HepG2 (cell line): ENCODE data around the gene DNAH8. TPM values are rescaled to one million over a fixed set of nuclear protein-coding genes. Genes with fewer than 3 reads are reported as not detected.

ENCODE experiments used
- ATAC-seq: fragments of 200-7000 bp; cut with Tn5 transposase; 3 replicates; pipeline ENCODE4 v1.9.1; 2020; ENCODE audit warnings: mild to moderate bottlenecking, moderate library complexity
- BruUV-seq: library from RNA; stranded (reverse); fragments of 400-500 nt; replicated peaks from 2 replicates; lab custom pipeline; 2021; lab: Mats Ljungman, UMichigan
- CTCF ChIA-PET: fragments of 300-600 bp; formaldehyde crosslinking; extraction: SDS; loops from one replicate; lab custom pipeline; 2021; ENCODE audit warnings: low total read pairs, inconsistent platforms, low intra/inter-chr PET ratio; lab: Yijun Ruan, JAX
- POLR2A ChIA-PET: fragments of 350-600 bp; sonication (Branson Sonifier 250); formaldehyde crosslinking; loops from one replicate; lab custom pipeline; 2020; ENCODE audit warnings: antibody characterized with exemption, inconsistent platforms; lab: Yijun Ruan, JAX
- DNase-seq: peaks from one replicate; pipeline ENCODE4 v3.0.0-alpha.2; 2015; ENCODE audit warnings: low spot score
- FAIRE-seq: peaks from 3 replicates; lab custom pipeline; 2011; peaks lifted over from hg19 to GRCh38; lab: Jason Lieb, UNC
- H2AFZ ChIP-seq: one replicate; pipeline ENCODE4 v1.6.1; 2011; ENCODE audit warnings: low read length, inconsistent platforms
- H3K27ac ChIP-seq: fragments of 300-600 bp; 3 replicates; pipeline ENCODE4 v1.8.0; 2011; ENCODE audit warnings: mixed run types, mild to moderate bottlenecking, mixed read lengths, low read length, inconsistent platforms; ENCODE audit not compliant: insufficient read depth; ENCODE audit errors: extremely low read length
- H3K27me3 ChIP-seq, 2 experiments: fragments of 200-600 bp in 1 of 2; 2 replicates in 1 of 2; 3 replicates in 1 of 2; pipeline versions ENCODE4 v1.6.0 to v1.8.0; 2011; ENCODE audit warnings: low read length in 2 of 2, mild to moderate bottlenecking in 2 of 2, moderate library complexity in 2 of 2, inconsistent platforms in 1 of 2; ENCODE audit not compliant: insufficient read depth in 2 of 2, control insufficient read depth in 1 of 2
- H3K36me3 ChIP-seq, 2 experiments: fragments of 200-600 bp in 1 of 2; replicated peaks in 1 of 2; 2 replicates in 1 of 2; 3 replicates in 1 of 2; pipeline versions ENCODE4 v1.5.1 to v1.8.0; 2011; ENCODE audit warnings: low read length in 2 of 2, inconsistent platforms in 1 of 2; ENCODE audit not compliant: insufficient read depth in 2 of 2, control insufficient read depth in 1 of 2
- H3K4me1 ChIP-seq: 2 replicates; pipeline ENCODE4 v1.5.1; 2012; ENCODE audit warnings: low read length, inconsistent platforms; ENCODE audit not compliant: insufficient read depth
- H3K4me2 ChIP-seq: 2 replicates; pipeline ENCODE4 v1.6.0; 2011; ENCODE audit warnings: low read depth, low read length, inconsistent platforms
- H3K4me3 ChIP-seq, 3 experiments: fragments of 200-600 bp in 1 of 3; sonication (generic), shearing (Covaris generic) in 1 of 3; replicated peaks in 1 of 3; 2 replicates each; pipeline ENCODE4 v1.5.1; 2011 to 2016; ENCODE audit warnings: low read length in 3 of 3, inconsistent platforms in 2 of 3, low read depth in 2 of 3, mild to moderate bottlenecking in 2 of 3, control low read depth in 1 of 3, mixed read lengths in 1 of 3; ENCODE audit not compliant: insufficient read depth in 1 of 3
- H3K79me2 ChIP-seq: one replicate; pipeline ENCODE4 v1.6.1; 2011; ENCODE audit warnings: low read length, inconsistent platforms; ENCODE audit not compliant: insufficient read depth
- H3K9ac ChIP-seq: 2 replicates; pipeline ENCODE4 v1.6.0; 2011; ENCODE audit warnings: mild to moderate bottlenecking, low read depth, low read length, inconsistent platforms; ENCODE audit not compliant: insufficient read depth
- H3K9me3 ChIP-seq: 2 replicates; pipeline ENCODE4 v1.5.1; 2012; ENCODE audit warnings: mild to moderate bottlenecking, low read length
- H4K20me1 ChIP-seq: 2 replicates; pipeline ENCODE4 v1.6.0; 2011; ENCODE audit warnings: inconsistent platforms, mild to moderate bottlenecking, low read length, moderate library complexity; ENCODE audit not compliant: insufficient read depth
- HHEX ChIP-seq: IDR thresholded peaks from 2 replicates; pipeline ENCODE4 v1.6.1; 2016; ENCODE audit warnings: control low read depth
- HOXA3 ChIP-seq: sonication (generic); formaldehyde crosslinking; IDR thresholded peaks from 2 replicates; pipeline ENCODE4 v1.5.0; 2020; ENCODE audit warnings: missing genetic modification reagents
- KLF9 ChIP-seq: IDR thresholded peaks from 2 replicates; pipeline ENCODE4 v1.6.1; 2016; ENCODE audit warnings: low read depth
- POGZ ChIP-seq: sonication (generic); formaldehyde crosslinking; IDR thresholded peaks from 2 replicates; pipeline ENCODE4 v1.4.0; 2020; ENCODE audit warnings: mild to moderate bottlenecking, missing genetic modification reagents
- SNRNP70 ChIP-seq: fragments of 200-400 bp; formaldehyde crosslinking; IDR thresholded peaks from 2 replicates; pipeline ENCODE4 v1.6.1; 2017; ENCODE audit warnings: mild to moderate bottlenecking, low read depth, low read length, moderate library complexity
- SUZ12 ChIP-seq: fragments of 150-350 bp; IDR thresholded peaks from 2 replicates; pipeline ENCODE4 v1.6.1; 2014; ENCODE audit warnings: low read depth, low read length
- ZMYM3 ChIP-seq: sonication (generic); formaldehyde crosslinking; IDR thresholded peaks from 2 replicates; pipeline ENCODE4 v1.5.1; 2020; ENCODE audit warnings: mild to moderate bottlenecking, missing genetic modification reagents
- ZNF292 ChIP-seq: sonication (generic); formaldehyde crosslinking; IDR thresholded peaks from 2 replicates; pipeline ENCODE4 v1.8.1; 2022; ENCODE audit warnings: mild to moderate bottlenecking, low read depth, missing genetic modification reagents, borderline replicate concordance
- ZNF30 ChIP-seq: sonication (generic); formaldehyde crosslinking; IDR thresholded peaks from 2 replicates; pipeline ENCODE4 v1.5.0; 2020; ENCODE audit warnings: mild to moderate bottlenecking, missing genetic modification reagents
- WGBS: methylation state at CpG from one replicate; pipeline ENCODE4 v1.1.6; 2017; ENCODE audit warnings: low lambda C conversion rate; 5-methylcytosine and 5-hydroxymethylcytosine counted together
- in situ Hi-C: cut with HindIII; loops from 2 replicates; pipeline ENCODE4 v1.10.0; 2017; ENCODE audit warnings: low pct_unique_long_range_greater_than_20kb; ENCODE audit not compliant: extremely low pct_ligation_motif_present
- intact Hi-C: fragments of 100-400 bp; cut with micrococcal nuclease; formaldehyde crosslinking; loops from one replicate; pipeline ENCODE4 v1.10.0; 2022; ENCODE audit not compliant: unreplicated experiment
- polyA plus RNA-seq, 8 experiments: library from polyadenylated mRNA; depleted of rRNA in 3 of 8; stranded (reverse) in 7 of 8; unstranded in 1 of 8; fragments of >200 nt; fragmentation: Illumina TruSeq in 4 of 8; extraction: Trizol in 4 of 8; gene quantifications; 2 replicates each; pipeline versions ENCODE4 v1.2.1 to v1.2.3, GENCODE V29; 2011 to 2016; ENCODE audit warnings: low read depth in 4 of 8, missing spikeins in 1 of 8, mixed read lengths in 1 of 8; ENCODE audit not compliant: insufficient read depth in 1 of 8
- total RNA-seq, 5 experiments: library from RNA; depleted of rRNA; stranded (reverse); fragments of >200 nt; fragmentation: Illumina TruSeq; extraction: Trizol; gene quantifications; 2 replicates each; pipeline ENCODE4 v1.2.3, GENCODE V29; 2016; ENCODE audit warnings: low read depth in 1 of 5
- TF ChIP-seq, protein P1 (sequence below): sonication (generic); formaldehyde crosslinking; IDR thresholded peaks from 2 replicates; pipeline ENCODE4 v1.8.0; 2022; ENCODE audit warnings: missing genetic modification reagents, mild to moderate bottlenecking, moderate library complexity, borderline replicate concordance

Gene DNAH8
- total and polyA plus RNA-seq, 2 of the 13 experiments (the other 11 are each of a cell fraction or from before 2014, with no cell fraction given), result not detected

DNA sequence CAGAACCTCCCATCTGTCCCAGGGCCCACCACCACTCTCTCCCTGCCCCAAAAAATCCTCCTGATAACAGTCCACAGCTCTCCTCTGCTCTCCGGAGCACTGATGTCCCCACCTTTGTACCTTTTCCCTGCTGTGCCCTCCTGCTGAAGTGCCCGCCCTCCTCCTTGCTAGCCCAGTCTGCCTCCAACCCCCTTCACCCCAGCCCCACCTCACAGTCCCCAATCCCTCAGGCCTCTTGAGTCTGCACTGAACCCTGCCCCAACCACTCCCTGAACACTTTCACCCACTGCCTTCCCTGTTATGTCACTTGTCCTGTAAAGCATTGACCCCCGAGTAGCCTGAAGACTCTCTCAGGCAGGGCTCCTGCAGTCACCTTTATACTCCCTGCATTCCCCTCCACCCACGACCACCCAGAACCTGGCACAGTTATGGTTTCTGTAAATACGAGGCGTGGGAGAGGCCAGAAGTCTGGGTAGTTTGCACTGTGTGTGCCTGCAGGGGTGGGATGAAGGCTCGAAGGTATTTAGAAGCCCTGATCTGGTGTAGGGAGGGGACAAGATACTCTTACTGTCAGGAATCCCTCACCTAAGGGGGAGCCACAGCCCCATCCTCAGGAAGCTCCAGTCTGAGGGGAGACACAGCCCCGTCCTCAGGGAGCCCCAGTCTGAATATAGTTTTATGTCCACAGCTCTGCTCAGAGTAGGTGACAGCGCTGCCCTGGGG lies 338.9 kb downstream of the DNAH8 start:
- DNase-seq, result no peak
- ChIA-PET POLR2A (no interaction called here), CTCF (no interaction called here)
- TF ChIP-seq HOXA3 (no peak), SUZ12 (no peak), ZNF292 (no peak), KLF9 (no peak), POGZ (CRISPR knock-in tag) (no peak), HHEX (no peak), ZMYM3 (CRISPR knock-in tag) (no peak), ZNF30 (no peak), SNRNP70 (no peak)
- TF ChIP-seq, protein P1, sequence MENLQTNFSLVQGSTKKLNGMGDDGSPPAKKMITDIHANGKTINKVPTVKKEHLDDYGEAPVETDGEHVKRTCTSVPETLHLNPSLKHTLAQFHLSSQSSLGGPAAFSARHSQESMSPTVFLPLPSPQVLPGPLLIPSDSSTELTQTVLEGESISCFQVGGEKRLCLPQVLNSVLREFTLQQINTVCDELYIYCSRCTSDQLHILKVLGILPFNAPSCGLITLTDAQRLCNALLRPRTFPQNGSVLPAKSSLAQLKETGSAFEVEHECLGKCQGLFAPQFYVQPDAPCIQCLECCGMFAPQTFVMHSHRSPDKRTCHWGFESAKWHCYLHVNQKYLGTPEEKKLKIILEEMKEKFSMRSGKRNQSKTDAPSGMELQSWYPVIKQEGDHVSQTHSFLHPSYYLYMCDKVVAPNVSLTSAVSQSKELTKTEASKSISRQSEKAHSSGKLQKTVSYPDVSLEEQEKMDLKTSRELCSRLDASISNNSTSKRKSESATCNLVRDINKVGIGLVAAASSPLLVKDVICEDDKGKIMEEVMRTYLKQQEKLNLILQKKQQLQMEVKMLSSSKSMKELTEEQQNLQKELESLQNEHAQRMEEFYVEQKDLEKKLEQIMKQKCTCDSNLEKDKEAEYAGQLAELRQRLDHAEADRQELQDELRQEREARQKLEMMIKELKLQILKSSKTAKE (CRISPR knock-in tag), result no peak
- in situ Hi-C loops, result no loop called here
- Histone ChIP-seq H2AFZ (no peak overlapping the region), H3K79me2 (no peaks in the 10 kb centered on the region), H3K4me2 (no peak overlapping the region), H3K9me3 (no peaks in the 10 kb centered on the region), H3K36me3 (no peaks in the 10 kb centered on the region), H3K9ac (no peak overlapping the region), H3K4me3 (no peak overlapping the region), H3K27ac (no peak overlapping the region), H4K20me1 (no peaks in the 10 kb centered on the region), H3K27me3 (peaks cover 4 to 44% of the 10 kb centered on the region in 2 experiments; a peak in 4 of 5 replicates), H3K4me1 (no peaks in the 10 kb centered on the region)
- no peak for FAIRE-seq
- no peak for ATAC-seq
- intact Hi-C loops, result no loop called here
- no TSS peak for BruUV-seq
- WGBS, result 12% methylated on average over 9 of the region's 9 CpGs
